Adrenal gland (tissue), 12 donors: ENCODE data around the gene MRPL21. TPM values are rescaled to one million over a fixed set of nuclear protein-coding genes. Genes with fewer than 3 reads are reported as not detected.

Experiments used
- DNase-seq, 7 donors: peaks; one replicate each; pipeline ENCODE4 v3.0.0-alpha.2; 2019 to 2020
- H3K27ac ChIP-seq, 5 donors: fragments of 200-600 bp; sonication (generic) in 4 of 5; 1 replicate in 3 of 5; 2 replicates in 2 of 5; pipeline versions ENCODE4 v1.5.1 to v1.8.0; 2016 to 2020; ENCODE audit warnings: mild to moderate bottlenecking in 1 of 5
- H3K27me3 ChIP-seq: fragments of 200-600 bp; 2 replicates; pipeline ENCODE4 v1.8.0; 2021
- H3K36me3 ChIP-seq, 2 donors: fragments of 200-600 bp; replicated peaks in 1 of 2; 1 replicate in 1 of 2; 2 replicates in 1 of 2; pipeline versions ENCODE4 v1.5.1 to v1.8.0; 2018 to 2022
- H3K4me1 ChIP-seq, 2 donors: fragments of 200-600 bp; replicated peaks in 1 of 2; 1 replicate in 1 of 2; 2 replicates in 1 of 2; pipeline versions ENCODE4 v1.5.1 to v1.8.0; 2018 to 2021
- H3K4me3 ChIP-seq, 4 donors: fragments of 200-600 bp; sonication (generic) in 3 of 4; one replicate each; pipeline ENCODE4 v1.5.1; 2016 to 2018
- H3K9me3 ChIP-seq, 3 donors: fragments of 200-600 bp; sonication (generic) in 1 of 3; replicated peaks in 1 of 3; 1 replicate in 2 of 3; 2 replicates in 1 of 3; pipeline versions ENCODE4 v1.5.1 to v1.8.0; 2016 to 2021
- CTCF ChIP-seq, 6 experiments: fragments of 450-650 bp in 4 of 6; fragments of 200-600 bp in 2 of 6; sonication (generic) in 1 of 6; IDR thresholded peaks; 1 replicate in 5 of 6; 2 replicates in 1 of 6; pipeline versions ENCODE4 v1.5.1 to v1.8.0; 2016 to 2021; ENCODE audit warnings: antibody characterized with exemption in 6 of 6, mild to moderate bottlenecking in 2 of 6, moderate library complexity in 1 of 6
- POLR2A ChIP-seq, 2 donors: fragments of 450-650 bp; IDR thresholded peaks; one replicate each; pipeline ENCODE4 v1.6.1; 2017; ENCODE audit warnings: antibody characterized with exemption in 2 of 2, mild to moderate bottlenecking in 2 of 2, moderate library complexity in 1 of 2
- WGBS, 4 donors: extraction: QIAGEN DNeasy Blood & Tissue Kit in 2 of 4; methylation state at CpG; one replicate each; pipeline versions ENCODE4 v1.1.5 to v1.1.7; 2013 to 2017; 5-methylcytosine and 5-hydroxymethylcytosine counted together
- intact Hi-C, 2 donors: fragments of 100-400 bp; cut with DNase I; formaldehyde crosslinking; loops; one replicate each; pipeline versions ENCODE4 v1.14.1 to v1.15.0; 2022 to 2023
- polyA plus RNA-seq, 3 donors: library from polyadenylated mRNA; stranded (reverse); fragments of 200-250 nt in 2 of 3; fragments of 350-450 nt in 1 of 3; fragmentation: Illumina TruSeq in 1 of 3; extraction: RNeasy Lipid Tissue Mini Kit (QIAGEN cat#74804) in 1 of 3; gene quantifications; one replicate each; pipeline ENCODE4 v1.2.3, GENCODE V29; 2013 to 2014
- total RNA-seq, 9 donors: library from RNA; depleted of rRNA in 4 of 9; stranded (reverse); fragments of >200 nt in 4 of 9; fragments of 120-200 nt in 1 of 9; fragmentation: NEBNext Ultra II Directional in 1 of 9; extraction: Animal tissue kit (Norgen Biotek cat#: 25700) in 1 of 9; gene quantifications; one replicate each; pipeline versions ENCODE4 v1.1.0 to v1.2.4, GENCODE V29; 2013 to 2023
- donor health status: healthy with polysubstance abuse.
- donor health status: Bipolar disorder and iron deficiency.
- donor health status: DM: yes; HTN: yes; CAD: no.
- donor health status: DM: no; HTN: no; CAD: no.
- donor health status: DM: no; HTN: no; CAD: no.
- donor health status: DM: yes; HTN: yes; CAD: no.

The MRPL21 gene
- total and polyA plus RNA-seq, 12 donors: 31.1 to 77.8 (median 47.4) TPM

- 64 to 68% (median 65%) methylated on average over 11 to 12 of the region's 12 CpGs for WGBS, 4 donors
- peaks cover 0 to 49% of the 10 kb centered on the region in 2 donors for H3K36me3 ChIP-seq
- no peak overlapping the region for H3K27ac ChIP-seq
- H3K4me3 ChIP-seq: no peak overlapping the region
- H3K9me3 ChIP-seq: peaks cover 0 to 16% (median 6%) of the 10 kb centered on the region in 3 donors
- H3K4me1 ChIP-seq: peaks cover 0 to 10% of the 10 kb centered on the region in 2 donors
- no peak for TF ChIP-seq POLR2A (IDR thresholded peaks at IDR 0.05)
- no peak for TF ChIP-seq CTCF (IDR thresholded peaks at IDR 0.05)
- peak in 2 of 7 donors; percentile 32 to 36 for DNase-seq
- intact Hi-C loops: no loop called here
- H3K27me3 ChIP-seq: no peaks in the 10 kb centered on the region
Measured at GRCh38 chr11:68927280-68928135, 23.9 kb upstream of the MRPL21 start.

- Histone ChIP-seq H3K9me3 (peaks cover 0 to 16% (median 6%) of the 10 kb centered on the region in 3 donors), H3K36me3 (peaks cover 0 to 56% of the 10 kb centered on the region in 2 donors), H3K27me3 (no peaks in the 10 kb centered on the region), H3K4me3 (no peak overlapping the region), H3K4me1 (peaks cover 0 to 10% of the 10 kb centered on the region in 2 donors), H3K27ac (no peak overlapping the region)
- no peak for TF ChIP-seq POLR2A (IDR thresholded peaks at IDR 0.05)
- no peak for TF ChIP-seq CTCF (IDR thresholded peaks at IDR 0.05)
- intact Hi-C loops: no loop called here
- DNase-seq: no peak
- 88 to 97% (median 94%) methylated on average over 3 of the region's 3 CpGs for WGBS, 4 donors
Measured at GRCh38 chr11:68925611-68926010, 22.0 kb upstream of the MRPL21 start.

GRCh38 chr11:68924073-68924925 lies 20.7 kb upstream of the MRPL21 start:
- intact Hi-C loops: loop anchor here in 1 of 2 donors (5.0 kb wide), 1 partner anchor 718 kb away; the partner anchor contains the start of gene CCND1

More at GRCh38 chr11:68924073-68924925, 20.7 kb upstream of the MRPL21 start:
- H3K36me3 ChIP-seq: peaks cover 0 to 56% of the 10 kb centered on the region in 2 donors
- H3K27me3 ChIP-seq: no peaks in the 10 kb centered on the region
- no peak for DNase-seq
- no peak overlapping the region for H3K27ac ChIP-seq
- H3K4me1 ChIP-seq: peaks cover 0 to 10% of the 10 kb centered on the region in 2 donors
- 91 to 97% (median 95%) methylated on average over 10 of the region's 10 CpGs for WGBS, 4 donors
- no peak for TF ChIP-seq CTCF (IDR thresholded peaks at IDR 0.05)
- no peak for TF ChIP-seq POLR2A (IDR thresholded peaks at IDR 0.05)
- H3K4me3 ChIP-seq: no peak overlapping the region
- peaks cover 0 to 16% (median 6%) of the 10 kb centered on the region in 3 donors for H3K9me3 ChIP-seq
